ENCODE results near the gene KCNJ10.

The KCNJ10 gene

DNA sequence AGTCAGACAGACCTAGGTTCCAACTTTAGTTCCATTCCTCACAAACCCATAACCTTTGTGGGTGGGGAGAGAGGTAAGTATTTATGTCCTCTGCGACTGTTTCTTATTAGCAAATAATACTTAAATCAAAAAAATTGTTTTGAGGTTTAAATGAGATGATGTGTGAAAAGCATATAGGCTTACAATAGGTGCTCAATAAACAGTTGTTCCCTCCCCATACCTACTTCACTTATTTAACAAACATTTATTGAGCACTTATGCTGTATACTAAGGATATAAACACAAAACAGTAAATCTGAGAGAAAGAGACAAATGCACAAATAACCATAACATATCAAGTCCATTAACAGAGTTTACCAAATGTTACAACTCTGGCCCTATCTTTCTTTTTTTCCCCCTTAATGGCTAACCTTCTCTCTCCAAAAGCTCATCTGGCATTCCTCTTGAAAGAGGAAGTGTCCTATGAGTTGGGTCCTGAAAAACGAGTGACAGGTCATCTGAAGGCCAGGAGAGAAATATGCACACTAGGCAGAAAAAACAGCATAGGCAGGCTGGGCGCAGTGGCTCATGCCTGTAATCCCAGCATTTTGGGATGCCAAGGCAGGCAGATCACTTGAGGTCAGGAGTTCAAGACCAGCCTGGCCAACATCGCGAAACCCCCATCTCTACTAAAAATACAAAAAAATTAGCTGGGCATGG lies 48.4 kb downstream of the KCNJ10 start:
- in situ Hi-C loops (cut with MboI; ENCODE audit: low sequenced_read_pairs, unreplicated experiment), result loop anchor here (25.0 kb wide), 1 partner anchor 234 kb away; the partner anchor contains the start of gene DUSP23
- no peak for DNase-seq (ENCODE audit: low spot score)
- TF ChIP-seq, protein P1, sequence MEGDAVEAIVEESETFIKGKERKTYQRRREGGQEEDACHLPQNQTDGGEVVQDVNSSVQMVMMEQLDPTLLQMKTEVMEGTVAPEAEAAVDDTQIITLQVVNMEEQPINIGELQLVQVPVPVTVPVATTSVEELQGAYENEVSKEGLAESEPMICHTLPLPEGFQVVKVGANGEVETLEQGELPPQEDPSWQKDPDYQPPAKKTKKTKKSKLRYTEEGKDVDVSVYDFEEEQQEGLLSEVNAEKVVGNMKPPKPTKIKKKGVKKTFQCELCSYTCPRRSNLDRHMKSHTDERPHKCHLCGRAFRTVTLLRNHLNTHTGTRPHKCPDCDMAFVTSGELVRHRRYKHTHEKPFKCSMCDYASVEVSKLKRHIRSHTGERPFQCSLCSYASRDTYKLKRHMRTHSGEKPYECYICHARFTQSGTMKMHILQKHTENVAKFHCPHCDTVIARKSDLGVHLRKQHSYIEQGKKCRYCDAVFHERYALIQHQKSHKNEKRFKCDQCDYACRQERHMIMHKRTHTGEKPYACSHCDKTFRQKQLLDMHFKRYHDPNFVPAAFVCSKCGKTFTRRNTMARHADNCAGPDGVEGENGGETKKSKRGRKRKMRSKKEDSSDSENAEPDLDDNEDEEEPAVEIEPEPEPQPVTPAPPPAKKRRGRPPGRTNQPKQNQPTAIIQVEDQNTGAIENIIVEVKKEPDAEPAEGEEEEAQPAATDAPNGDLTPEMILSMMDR (IDR thresholded peaks at IDR 0.05; ENCODE audit: borderline replicate concordance, control extremely low read depth, extremely low read depth, insufficient read depth, missing control alignments), result no peak

DNA sequence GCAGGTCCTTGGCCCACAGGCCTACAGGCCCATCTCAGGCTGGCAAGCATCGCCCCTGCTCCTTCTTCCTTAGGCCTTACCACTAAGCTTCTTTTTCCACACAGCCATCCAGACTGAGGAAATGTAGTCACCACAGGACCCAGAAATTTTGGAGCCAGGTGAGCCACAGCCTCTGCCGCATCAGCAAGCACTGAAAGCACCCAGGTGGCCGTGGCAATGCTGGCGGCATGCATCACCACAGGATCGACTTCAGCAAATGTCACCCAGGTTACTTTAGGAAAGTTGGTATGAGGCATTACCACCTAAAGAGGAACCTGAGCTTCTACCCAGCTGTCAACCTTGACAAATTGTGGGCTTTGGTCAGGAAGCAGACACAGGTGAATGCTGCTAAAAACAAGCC lies 49.8 kb downstream of the KCNJ10 start:
- in situ Hi-C loops (cut with MboI; ENCODE audit: low sequenced_read_pairs, unreplicated experiment), result loop anchor here (25.0 kb wide), 1 partner anchor 233 kb away; the partner anchor contains the start of gene DUSP23
- DNase-seq (ENCODE audit: low spot score), result no peak
- TF ChIP-seq, protein P1 (IDR thresholded peaks at IDR 0.05; ENCODE audit: borderline replicate concordance, control extremely low read depth, extremely low read depth, insufficient read depth, missing control alignments), result no peak

DNA sequence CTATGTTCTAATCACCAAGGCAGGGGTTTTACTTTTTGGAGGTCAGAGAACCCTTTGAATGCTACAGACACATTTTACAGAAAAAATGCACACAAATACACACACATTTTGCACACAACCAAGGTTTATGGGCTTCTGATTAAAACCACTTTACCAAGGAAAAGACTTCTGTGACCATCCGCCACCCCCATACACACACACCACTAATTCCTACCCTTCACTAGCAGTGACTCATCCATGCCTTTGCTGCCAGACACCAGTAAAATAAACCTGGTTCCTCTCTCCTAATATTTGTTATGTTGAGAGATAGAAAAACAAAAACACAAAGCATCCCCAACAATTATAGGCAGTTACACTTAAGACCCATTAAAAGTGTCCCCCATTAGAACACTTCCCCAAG lies 51.1 kb downstream of the KCNJ10 start:
- TF ChIP-seq, protein P1 (IDR thresholded peaks at IDR 0.05; ENCODE audit: borderline replicate concordance, control extremely low read depth, extremely low read depth, insufficient read depth, missing control alignments), result no peak
- in situ Hi-C loops (cut with MboI; ENCODE audit: low sequenced_read_pairs, unreplicated experiment), result loop anchor here (25.0 kb wide), 1 partner anchor 232 kb away; the partner anchor contains the start of gene DUSP23
- DNase-seq (ENCODE audit: low spot score), result no peak

DNA sequence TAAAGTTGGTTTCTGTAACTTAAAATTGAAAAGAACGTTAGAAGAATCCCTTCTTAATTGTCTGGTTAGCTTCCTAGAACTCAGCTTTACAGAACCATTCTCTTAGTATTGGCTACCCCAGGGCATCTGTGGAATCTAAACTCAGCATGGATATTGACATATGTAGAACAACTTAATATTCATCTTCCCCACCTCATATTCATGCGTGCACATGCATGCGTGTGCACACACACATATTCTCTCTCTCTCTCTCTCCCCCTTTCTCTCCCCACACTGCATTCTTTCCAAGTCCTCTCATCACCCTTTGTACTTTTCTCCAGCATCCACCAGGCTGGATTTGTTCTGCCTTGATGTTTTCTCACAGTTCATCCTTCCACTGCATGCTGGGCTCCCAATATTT lies 51.6 kb downstream of the KCNJ10 start:
- no peak for DNase-seq (ENCODE audit: low spot score)
- in situ Hi-C loops (cut with MboI; ENCODE audit: low sequenced_read_pairs, unreplicated experiment), result loop anchor here (25.0 kb wide), 1 partner anchor 231 kb away; the partner anchor contains the start of gene DUSP23
- TF ChIP-seq, protein P1 (IDR thresholded peaks at IDR 0.05; ENCODE audit: borderline replicate concordance, control extremely low read depth, extremely low read depth, insufficient read depth, missing control alignments), result no peak

DNA sequence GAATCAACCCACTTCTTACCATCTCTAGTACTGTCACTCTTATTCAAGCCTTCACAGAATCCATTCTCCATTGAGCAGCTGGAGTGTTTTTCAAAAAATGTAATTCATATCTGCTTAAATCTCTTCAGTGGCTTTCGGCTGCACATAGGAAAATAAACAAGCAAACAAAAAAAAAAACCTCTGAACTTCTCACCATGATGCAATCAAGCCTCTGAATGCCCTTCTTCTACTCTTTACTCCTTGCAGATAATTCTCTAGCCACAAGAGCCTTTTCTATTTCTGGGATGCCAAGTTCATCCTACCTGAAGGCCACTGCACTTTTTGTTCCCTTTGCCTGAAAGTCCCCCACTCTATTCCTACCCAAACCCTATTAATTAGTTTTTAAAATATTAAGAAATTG lies 52.4 kb downstream of the KCNJ10 start:
- in situ Hi-C loops (cut with MboI; ENCODE audit: low sequenced_read_pairs, unreplicated experiment), result loop anchor here (25.0 kb wide), 1 partner anchor 230 kb away; the partner anchor contains the start of gene DUSP23
- DNase-seq (ENCODE audit: low spot score), result no peak
- TF ChIP-seq, protein P1 (IDR thresholded peaks at IDR 0.05; ENCODE audit: borderline replicate concordance, control extremely low read depth, extremely low read depth, insufficient read depth, missing control alignments), result no peak

DNA sequence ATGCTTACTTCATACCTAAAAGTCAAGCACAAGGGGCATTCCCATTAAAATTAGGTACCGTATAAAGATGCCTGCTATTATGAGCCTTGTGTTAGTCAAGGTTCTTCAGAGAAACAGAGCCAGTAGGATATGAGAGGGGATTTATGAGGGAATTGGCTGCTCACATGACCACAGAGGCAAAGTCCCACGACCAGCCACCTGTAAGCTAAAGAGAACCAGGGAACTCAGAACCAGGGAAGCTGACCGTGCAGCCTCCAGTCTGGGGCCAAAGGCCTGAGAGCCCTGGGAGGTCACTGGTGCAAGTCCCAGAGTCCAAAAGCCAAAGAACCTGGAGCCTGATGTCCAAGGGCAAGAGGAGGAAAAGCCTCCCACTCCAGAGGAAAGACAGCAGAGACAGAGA lies 58.2 kb downstream of the KCNJ10 start:
- TF ChIP-seq, protein P1 (IDR thresholded peaks at IDR 0.05; ENCODE audit: borderline replicate concordance, control extremely low read depth, extremely low read depth, insufficient read depth, missing control alignments), result no peak
- in situ Hi-C loops (cut with MboI; ENCODE audit: low sequenced_read_pairs, unreplicated experiment), result loop anchor here (25.0 kb wide), 1 partner anchor 224 kb away; the partner anchor contains the start of gene DUSP23
- DNase-seq (ENCODE audit: low spot score), result no peak
